Lung (tissue), 12 donors: ENCODE data around the gene B4GALNT2. TPM values are rescaled to one million over a fixed set of nuclear protein-coding genes. Genes with fewer than 3 reads are reported as not detected.
A peak's percentile ranks its signal among the peaks of the same experiment; 100 is the strongest.

ENCODE experiments used
- ATAC-seq: fragments of 200-7000 bp; cut with Tn5 transposase; one replicate; pipeline ENCODE4 v1.9.1; 2020; ENCODE audit warnings: moderate number of reproducible peaks; ENCODE audit not compliant: insufficient read depth, low FRiP score
- DNase-seq, 3 donors: peaks; one replicate each; pipeline ENCODE4 v3.0.0-alpha.2; 2013 to 2017
- H3K27ac ChIP-seq, 2 donors: one replicate each; pipeline ENCODE4 v1.5.1; 2013; ENCODE audit warnings: mild to moderate bottlenecking in 2 of 2, moderate library complexity in 2 of 2, control low read depth in 1 of 2, inconsistent platforms in 1 of 2, low read depth in 1 of 2, low read length in 1 of 2
- H3K27me3 ChIP-seq, 3 donors: one replicate each; pipeline ENCODE4 v1.5.1; 2013; ENCODE audit warnings: low read length in 2 of 3; ENCODE audit not compliant: control insufficient read depth in 3 of 3, insufficient read depth in 3 of 3
- H3K36me3 ChIP-seq, 4 donors: one replicate each; pipeline ENCODE4 v1.5.1; 2013; ENCODE audit warnings: low read length in 4 of 4, mild to moderate bottlenecking in 1 of 4, moderate library complexity in 1 of 4; ENCODE audit not compliant: control insufficient read depth in 4 of 4, insufficient read depth in 4 of 4
- H3K4me1 ChIP-seq, 5 donors: one replicate each; pipeline ENCODE4 v1.5.1; 2013; ENCODE audit warnings: low read length in 5 of 5, mild to moderate bottlenecking in 2 of 5, moderate library complexity in 1 of 5; ENCODE audit not compliant: control insufficient read depth in 5 of 5, insufficient read depth in 5 of 5
- H3K4me3 ChIP-seq: one replicate; pipeline ENCODE4 v1.5.1; 2013; ENCODE audit warnings: mild to moderate bottlenecking, control low read depth, moderate library complexity
- H3K9ac ChIP-seq, 2 donors: one replicate each; pipeline ENCODE4 v1.5.1; 2013; ENCODE audit warnings: low read length in 2 of 2, control low read depth in 1 of 2; ENCODE audit not compliant: insufficient read depth in 1 of 2
- H3K9me3 ChIP-seq, 4 donors: one replicate each; pipeline ENCODE4 v1.5.1; 2013; ENCODE audit warnings: low read length in 3 of 4, mild to moderate bottlenecking in 1 of 4, moderate library complexity in 1 of 4; ENCODE audit not compliant: control insufficient read depth in 4 of 4, insufficient read depth in 3 of 4
- WGBS, 2 donors: extraction: QIAGEN DNeasy Blood & Tissue Kit; methylation state at CpG; one replicate each; pipeline ENCODE4 v1.1.7; 2013; 5-methylcytosine and 5-hydroxymethylcytosine counted together
- polyA plus RNA-seq, 2 donors: library from polyadenylated mRNA; stranded (reverse); fragments of 200-250 nt; gene quantifications; one replicate each; pipeline ENCODE4 v1.2.1, GENCODE V29; 2013
- total RNA-seq, 2 donors: library from RNA; depleted of rRNA in 1 of 2; stranded (reverse); fragments of >200 nt in 1 of 2; gene quantifications; one replicate each; pipeline ENCODE4 v1.2.1, GENCODE V29; 2014 to 2021
- TF ChIP-seq, protein P1 (sequence below): IDR thresholded peaks from 2 replicates; pipeline ENCODE4 v1.5.1; 2012; ENCODE audit warnings: mild to moderate bottlenecking; ENCODE audit errors: control extremely low read depth, extremely low read depth
- donor health status: control.
- donor health status: control.
- donor health status: Bipolar disorder and iron deficiency.
- donor health status: healthy.
- donor health status: DM: yes; HTN: yes; CAD: no.

B4GALNT2 gene
- total and polyA plus RNA-seq, 4 donors: 0.08 to 0.25 (median 0.15) TPM; not detected in 1

DNA sequence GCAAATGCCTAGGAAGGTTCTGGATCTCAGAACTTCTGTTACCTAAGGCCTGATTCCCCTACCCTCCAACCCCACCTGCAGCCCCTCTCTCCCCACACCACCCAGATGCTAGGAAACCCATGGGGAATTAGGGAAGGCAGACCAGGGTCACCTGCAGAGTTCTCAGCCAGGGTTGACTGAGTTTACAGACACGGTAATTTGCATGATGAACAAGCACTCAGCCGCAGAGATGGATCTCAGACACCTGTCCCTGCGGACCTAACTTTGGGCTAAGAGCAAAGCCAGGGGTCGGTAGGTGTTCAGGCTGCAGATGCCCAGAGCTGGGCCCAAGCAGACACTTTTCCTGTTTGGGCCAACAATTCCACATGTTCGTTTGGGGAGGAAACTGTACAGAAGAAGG lies 80.8 kb downstream of the B4GALNT2 start:
- H3K4me1 ChIP-seq: peaks cover 0 to 21% (median 11%) of the 10 kb centered on the region in 5 donors
- H3K9ac ChIP-seq: no peak overlapping the region
- no peak overlapping the region for H3K27ac ChIP-seq
- H3K9me3 ChIP-seq: no peaks in the 10 kb centered on the region
- WGBS, 2 donors: 70 to 73% methylated on average over 5 of the region's 5 CpGs
- ATAC-seq: no peak
- no peak for DNase-seq
- TF ChIP-seq, protein P1, sequence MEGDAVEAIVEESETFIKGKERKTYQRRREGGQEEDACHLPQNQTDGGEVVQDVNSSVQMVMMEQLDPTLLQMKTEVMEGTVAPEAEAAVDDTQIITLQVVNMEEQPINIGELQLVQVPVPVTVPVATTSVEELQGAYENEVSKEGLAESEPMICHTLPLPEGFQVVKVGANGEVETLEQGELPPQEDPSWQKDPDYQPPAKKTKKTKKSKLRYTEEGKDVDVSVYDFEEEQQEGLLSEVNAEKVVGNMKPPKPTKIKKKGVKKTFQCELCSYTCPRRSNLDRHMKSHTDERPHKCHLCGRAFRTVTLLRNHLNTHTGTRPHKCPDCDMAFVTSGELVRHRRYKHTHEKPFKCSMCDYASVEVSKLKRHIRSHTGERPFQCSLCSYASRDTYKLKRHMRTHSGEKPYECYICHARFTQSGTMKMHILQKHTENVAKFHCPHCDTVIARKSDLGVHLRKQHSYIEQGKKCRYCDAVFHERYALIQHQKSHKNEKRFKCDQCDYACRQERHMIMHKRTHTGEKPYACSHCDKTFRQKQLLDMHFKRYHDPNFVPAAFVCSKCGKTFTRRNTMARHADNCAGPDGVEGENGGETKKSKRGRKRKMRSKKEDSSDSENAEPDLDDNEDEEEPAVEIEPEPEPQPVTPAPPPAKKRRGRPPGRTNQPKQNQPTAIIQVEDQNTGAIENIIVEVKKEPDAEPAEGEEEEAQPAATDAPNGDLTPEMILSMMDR: no peak
- H3K4me3 ChIP-seq: no peak overlapping the region
- H3K36me3 ChIP-seq: peaks cover 0 to 3% (median 0%) of the 10 kb centered on the region in 4 donors
- H3K27me3 ChIP-seq: peaks cover 0 to 4% (median 0%) of the 10 kb centered on the region in 3 donors

DNA sequence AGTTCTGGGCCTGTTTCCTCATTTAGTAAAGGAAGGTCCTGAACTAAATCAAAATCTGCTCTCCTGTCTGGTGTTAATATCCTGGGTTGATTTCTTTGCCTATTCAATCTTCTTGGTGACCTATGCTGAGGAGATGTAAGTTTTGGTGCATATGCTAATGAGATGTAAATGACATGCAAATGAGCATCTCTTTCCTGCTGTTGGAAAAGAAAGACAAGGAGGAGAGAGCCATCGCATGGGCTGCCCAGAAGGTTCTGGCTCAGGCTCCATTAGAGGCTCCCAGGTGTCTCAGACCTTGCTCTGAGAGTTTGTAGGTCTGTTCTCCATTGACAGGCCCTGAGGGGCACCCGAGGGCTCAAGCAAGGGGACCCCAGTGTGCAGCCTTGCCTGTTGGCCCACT lies 81.3 kb downstream of the B4GALNT2 start:
- Histone ChIP-seq H3K27me3 (peaks cover 0 to 4% (median 0%) of the 10 kb centered on the region in 3 donors), H3K36me3 (peaks cover 0 to 3% (median 0%) of the 10 kb centered on the region in 4 donors), H3K4me1 (peaks cover 0 to 21% (median 11%) of the 10 kb centered on the region in 5 donors), H3K27ac (no peak overlapping the region), H3K4me3 (no peak overlapping the region), H3K9me3 (no peaks in the 10 kb centered on the region), H3K9ac (no peak overlapping the region)
- no peak for ATAC-seq
- no peak for DNase-seq
- 93 to 94% methylated on average over 2 of the region's 2 CpGs for WGBS, 2 donors
- TF ChIP-seq, protein P1: no peak

GRCh38 chr17:49214676-49215360 lies 82.2 kb downstream of the B4GALNT2 start:
- H3K9me3 ChIP-seq: no peaks in the 10 kb centered on the region
- H3K27me3 ChIP-seq: peaks cover 0 to 3% (median 0%) of the 10 kb centered on the region in 3 donors
- H3K27ac ChIP-seq: no peak overlapping the region
- TF ChIP-seq, protein P1: no peak
- peaks cover 0 to 19% (median 3%) of the 10 kb centered on the region in 5 donors for H3K4me1 ChIP-seq
- no peak for ATAC-seq
- H3K4me3 ChIP-seq: no peak overlapping the region
- H3K9ac ChIP-seq: no peak overlapping the region
- DNase-seq: peak in 1 of 3 donors; percentile 32
- 47 to 68% methylated on average over 12 of the region's 12 CpGs for WGBS, 2 donors
- H3K36me3 ChIP-seq: peaks cover 0 to 7% (median 0%) of the 10 kb centered on the region in 4 donors

DNA sequence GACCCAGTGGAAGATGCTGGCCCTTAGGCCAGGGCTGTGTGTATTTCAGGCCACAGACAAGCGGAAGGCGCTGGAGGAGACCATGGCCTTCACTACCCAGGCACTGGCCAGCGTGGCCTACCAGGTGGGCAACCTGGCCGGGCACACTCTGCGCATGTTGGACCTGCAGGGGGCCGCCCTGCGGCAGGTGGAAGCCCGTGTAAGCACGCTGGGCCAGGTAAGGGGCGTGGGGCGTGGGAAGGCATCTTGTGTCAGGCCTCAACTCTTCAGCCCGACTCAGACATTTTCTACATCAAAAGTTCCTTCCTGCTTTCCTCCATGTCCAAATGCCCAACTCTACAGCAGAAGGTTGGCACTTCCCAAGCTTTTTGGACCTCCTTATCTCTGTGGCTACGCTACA lies 83.9 kb downstream of the B4GALNT2 start:
- H3K27me3 ChIP-seq: no peaks in the 10 kb centered on the region
- H3K9me3 ChIP-seq: no peaks in the 10 kb centered on the region
- DNase-seq (no peak), ATAC-seq (no peak)
- peak overlapping the region in 1 of 2 donors; percentile 59 for H3K27ac ChIP-seq
- H3K9ac ChIP-seq: no peak overlapping the region
- peaks cover 0 to 21% (median 0%) of the 10 kb centered on the region in 5 donors for H3K4me1 ChIP-seq
- no peak overlapping the region for H3K4me3 ChIP-seq
- WGBS, 2 donors: 79 to 84% methylated on average over 13 of the region's 13 CpGs
- TF ChIP-seq, protein P1: no peak
- H3K36me3 ChIP-seq: peaks cover 0 to 14% (median 0%) of the 10 kb centered on the region in 4 donors
